ENCODE data around the gene OPN3.

Gene OPN3

GRCh38 chr1:241590719-241591118 is 49.5 kb downstream of the OPN3 start:
- no peak for DNase-seq (ENCODE audit: low read depth in 2 of 2)

DNA sequence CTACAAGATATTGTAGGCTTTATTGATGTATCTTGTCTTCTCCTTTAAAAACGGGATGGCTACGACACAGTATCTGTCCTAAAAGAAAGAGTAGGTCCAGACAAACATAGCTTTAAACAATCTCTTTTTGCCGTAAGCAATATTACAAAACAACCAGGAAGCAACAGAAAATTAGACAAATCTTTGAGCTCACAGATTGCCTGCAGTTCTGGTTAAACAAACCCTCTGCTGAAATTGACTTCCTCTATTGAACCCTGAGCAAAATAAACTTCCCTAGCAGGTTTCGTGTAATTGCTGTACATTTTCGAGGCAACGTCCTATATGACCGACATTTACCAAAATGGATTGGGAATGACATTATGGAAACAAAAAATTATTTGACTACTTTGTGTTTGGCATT is 50.6 kb downstream of the OPN3 start:
- no peak for DNase-seq (ENCODE audit: low read depth in 2 of 2)

DNA sequence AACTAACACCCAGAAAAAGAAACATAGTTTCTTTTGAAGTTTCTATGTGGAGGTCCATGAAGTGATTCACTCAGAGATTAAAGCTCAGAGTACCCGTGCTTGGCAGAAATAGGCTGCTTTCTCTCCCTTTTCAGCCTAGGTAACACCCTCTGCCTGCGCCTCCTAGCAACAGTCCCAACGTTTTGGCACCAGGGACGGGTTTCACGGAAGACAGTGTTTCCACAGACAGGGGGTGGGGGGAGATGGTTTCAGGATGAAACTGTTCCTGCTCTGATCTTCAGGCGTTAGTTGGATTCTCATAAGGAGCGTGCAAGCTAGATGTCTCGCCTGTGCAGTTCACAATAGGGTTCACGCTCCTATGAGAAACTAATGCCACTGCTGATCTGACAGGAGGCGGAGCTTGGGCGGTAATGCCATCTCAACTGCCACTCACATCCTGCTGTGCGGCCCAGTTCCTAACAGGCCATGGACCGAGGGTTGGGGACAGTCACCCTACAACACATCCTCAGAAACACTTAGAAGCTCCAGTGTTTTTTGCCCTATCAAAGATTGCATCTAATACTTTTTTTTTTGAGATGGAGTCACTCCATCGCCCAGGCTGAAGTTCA is 53.2 kb downstream of the OPN3 start:
- no peak for DNase-seq (ENCODE audit: low read depth in 2 of 2)

DNA sequence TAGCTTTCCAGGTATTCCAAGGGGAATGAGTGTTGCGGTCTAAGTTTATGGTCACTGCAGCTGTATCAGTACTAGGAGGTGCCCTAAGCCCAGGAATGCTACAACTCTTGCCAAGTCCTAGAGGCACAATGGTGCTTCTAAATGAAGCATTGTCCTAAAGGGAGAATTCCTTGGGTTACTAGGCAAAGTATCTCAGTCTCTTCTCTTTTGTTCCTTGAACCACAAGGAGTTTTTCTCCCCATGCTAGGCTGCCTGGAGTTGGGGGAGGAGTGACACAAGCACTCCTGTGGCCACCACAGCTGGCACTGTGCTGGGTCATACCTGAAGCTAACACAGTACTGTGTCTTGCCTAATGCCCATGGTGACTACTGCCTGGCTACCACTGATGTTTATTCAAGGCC is 57.2 kb downstream of the OPN3 start:
- no peak for DNase-seq (ENCODE audit: low read depth in 2 of 2)

GRCh38 chr1:241579434-241579833 is 60.7 kb downstream of the OPN3 start:
- DNase-seq (ENCODE audit: low read depth in 2 of 2), result no peak

DNA sequence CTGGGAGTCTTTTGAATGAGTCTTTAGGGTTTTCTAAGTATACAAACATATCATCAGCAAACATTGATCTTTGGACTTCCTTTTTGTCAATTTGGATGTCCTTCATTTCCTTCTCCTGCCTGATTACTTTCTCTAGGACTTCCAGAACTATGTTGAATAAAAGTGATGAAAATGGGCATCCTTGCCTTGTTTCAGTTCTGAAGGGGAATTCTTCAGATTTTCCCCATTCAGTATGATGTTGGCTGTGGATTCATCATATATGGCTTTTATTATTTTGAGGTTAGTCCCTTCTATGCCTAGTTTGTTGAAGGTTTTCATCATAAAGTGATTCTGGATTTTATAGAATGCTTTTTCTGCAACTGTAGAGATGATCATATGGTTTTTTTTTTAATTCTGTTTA is 66.0 kb downstream of the OPN3 start:
- no peak for DNase-seq (ENCODE audit: low read depth in 2 of 2)

GRCh38 chr1:241569848-241570247 is 70.3 kb downstream of the OPN3 start:
- no peak for DNase-seq (ENCODE audit: low read depth in 2 of 2)

- no peak for DNase-seq (ENCODE audit: low read depth in 2 of 2)
Observed at GRCh38 chr1:241560849-241561187, 79.4 kb downstream of the OPN3 start.

DNA sequence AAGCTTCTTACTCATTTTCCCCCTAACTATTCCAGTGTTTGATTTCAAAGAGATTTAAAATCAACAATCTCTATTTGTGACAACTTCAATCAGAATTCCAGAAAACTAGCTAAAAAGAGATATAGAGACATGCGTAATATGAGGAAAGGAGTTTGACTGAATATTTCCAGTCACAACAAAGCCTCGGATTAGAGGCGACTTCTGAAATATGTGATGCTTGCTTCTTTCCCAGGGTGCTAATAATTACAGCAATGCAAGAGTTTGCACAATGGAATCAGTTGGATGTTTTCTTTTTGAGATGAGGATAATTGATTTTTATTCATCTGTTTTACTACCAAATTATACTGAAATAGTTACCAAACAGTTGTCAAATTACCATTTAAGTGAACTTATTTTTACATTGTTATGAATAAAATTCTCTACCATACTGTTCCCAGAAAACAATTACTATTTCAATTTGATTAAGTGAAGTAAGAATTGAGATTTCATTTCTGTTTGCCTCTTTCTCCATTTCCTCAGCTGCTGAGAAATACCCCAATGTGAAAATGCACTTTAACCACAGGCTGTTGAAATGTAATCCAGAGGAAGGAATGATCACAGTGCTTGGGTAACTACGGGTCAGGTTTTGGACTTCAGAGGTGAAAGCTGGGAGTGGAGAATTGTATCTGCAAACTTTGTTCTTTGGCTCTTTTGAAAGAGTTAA is 79.9 kb downstream of the OPN3 start:
- DNase-seq (ENCODE audit: low read depth in 2 of 2), result no peak

DNA sequence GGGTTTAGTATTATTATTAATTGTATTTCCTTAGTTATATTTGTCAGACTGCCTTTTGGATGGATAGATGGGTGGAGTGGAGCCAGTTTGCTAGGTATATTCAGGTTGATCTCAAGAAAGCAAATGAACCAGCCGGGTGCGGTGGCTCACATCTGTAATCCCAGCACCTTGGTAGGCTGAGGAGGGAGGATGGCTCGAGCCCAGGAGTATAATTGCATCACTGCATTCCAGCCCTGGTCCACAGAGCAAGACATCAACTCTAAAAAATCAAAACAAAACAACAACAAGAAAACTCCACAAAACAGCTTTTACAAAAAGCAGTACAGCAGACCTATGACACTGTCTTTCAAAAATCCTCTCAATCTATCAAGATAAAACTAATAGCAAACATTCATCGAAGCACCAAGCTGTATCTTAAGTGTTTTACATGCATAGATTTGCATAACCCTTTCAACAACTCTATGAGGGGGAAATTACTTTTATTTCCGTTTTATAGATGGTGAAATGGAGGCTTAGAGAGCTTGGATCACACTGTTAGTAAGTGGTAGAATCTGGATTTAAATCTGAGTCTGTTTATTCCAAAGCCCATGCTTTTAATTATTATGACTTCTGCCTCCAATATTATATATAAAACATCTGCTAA is 82.5 kb downstream of the OPN3 start:
- no peak for DNase-seq (ENCODE audit: low read depth in 2 of 2)

DNA sequence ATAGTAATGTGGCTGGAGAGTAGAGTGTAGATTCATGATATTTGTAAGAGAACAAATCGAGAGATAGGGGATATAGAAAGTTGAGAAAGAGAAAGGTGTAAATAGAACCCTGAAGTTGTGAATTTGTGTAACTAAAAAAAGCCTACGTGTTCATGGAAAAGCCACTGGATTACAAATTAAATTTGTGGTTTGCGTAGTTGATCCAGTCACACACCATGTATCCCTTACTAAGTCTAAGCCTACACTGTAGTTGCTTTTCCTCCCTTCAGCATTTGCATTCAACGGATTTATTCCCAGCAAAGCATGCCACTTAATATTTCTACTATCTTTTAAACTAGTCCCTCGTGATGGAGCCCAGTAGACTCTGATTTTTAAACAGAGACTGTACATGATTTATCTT is 83.1 kb downstream of the OPN3 start:
- no peak for DNase-seq (ENCODE audit: low read depth in 2 of 2)

GRCh38 chr1:241555526-241555925 is 84.6 kb downstream of the OPN3 start:
- DNase-seq (ENCODE audit: low read depth in 2 of 2), result no peak

DNA sequence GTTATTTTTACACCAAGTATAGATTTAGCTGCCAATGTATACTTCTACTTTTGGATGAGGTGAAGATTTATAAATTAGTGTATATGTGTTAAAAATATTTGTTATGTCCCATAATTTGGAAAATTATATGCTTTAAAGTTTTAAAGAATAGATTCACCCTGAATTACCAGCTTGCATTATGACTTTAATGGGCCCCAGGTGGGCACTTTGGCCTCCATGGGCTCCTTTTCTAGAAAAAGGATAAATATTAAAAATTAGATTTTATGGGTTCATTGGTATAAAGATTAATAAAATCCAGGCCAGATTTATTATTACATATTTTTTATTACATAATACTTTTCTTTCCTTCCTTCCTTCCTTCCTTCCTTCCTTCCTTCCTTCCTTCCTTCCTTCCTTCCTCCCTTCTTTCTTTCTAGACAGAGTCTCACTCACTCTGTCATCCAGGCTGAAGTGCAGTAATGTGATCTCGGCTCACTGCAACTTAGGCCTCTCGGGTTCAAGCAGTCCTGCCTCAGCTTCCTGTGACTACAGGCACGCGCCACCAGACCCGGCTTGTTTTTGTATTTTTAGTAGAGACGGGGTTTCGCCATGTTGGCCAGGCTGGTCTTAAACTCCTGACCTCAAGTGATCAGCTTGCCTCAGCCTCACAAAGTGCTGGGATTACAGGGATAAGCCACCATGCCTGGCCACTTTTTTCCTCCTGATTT is 86.1 kb downstream of the OPN3 start:
- DNase-seq (ENCODE audit: low read depth in 2 of 2), result no peak

GRCh38 chr1:241551759-241552638 is 88.2 kb downstream of the OPN3 start:
- DNase-seq (ENCODE audit: low read depth in 2 of 2), result peak in 1 of 2 donors; percentile 30

DNA sequence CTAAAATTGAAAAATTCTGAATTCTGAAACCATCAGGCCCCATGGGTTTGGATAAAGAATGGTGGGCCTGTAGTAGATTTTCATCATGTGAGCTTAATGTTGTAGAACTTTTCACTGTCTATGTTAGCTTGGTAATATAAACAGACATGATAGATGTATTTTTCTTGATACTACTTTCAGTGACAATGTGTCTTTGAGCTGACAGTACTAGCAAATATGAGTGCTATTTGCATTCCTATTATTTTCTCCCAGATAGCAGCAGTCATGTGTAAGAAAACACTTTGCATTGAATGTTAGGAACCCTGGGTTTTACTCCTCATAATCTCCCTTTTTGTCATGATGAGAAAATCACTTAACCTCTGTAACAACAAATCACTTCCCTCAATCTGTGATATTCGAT is 89.9 kb downstream of the OPN3 start:
- DNase-seq (ENCODE audit: low read depth in 2 of 2), result no peak

DNA sequence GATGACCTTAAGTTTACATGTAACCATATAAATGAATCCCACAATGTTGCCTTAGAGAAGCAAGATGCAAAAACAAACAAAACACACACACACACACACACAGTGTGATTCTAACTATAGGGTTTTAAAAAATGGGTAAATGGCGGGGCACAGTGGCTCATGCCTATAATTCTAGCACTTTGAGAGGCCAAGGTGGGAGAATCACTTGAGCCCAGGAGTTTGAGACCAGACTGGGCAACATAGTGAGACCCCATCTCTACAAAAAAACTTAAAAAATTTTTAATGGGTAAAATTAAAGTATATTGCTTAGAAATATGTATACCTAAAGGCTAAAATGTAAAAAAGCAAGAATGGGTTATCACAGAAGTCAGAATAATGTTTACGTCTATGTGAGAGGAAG is 92.2 kb downstream of the OPN3 start:
- no peak for DNase-seq (ENCODE audit: low read depth in 2 of 2)

All from stimulated activated CD8-positive, alpha-beta memory T cell treated with anti-CD3 and anti-CD28 coated beads, Interleukin-2, amount 100 ng/mL, for 48 hours (primary cell).